GM12891 (cell line): ENCODE measurements around the gene CELA2B.

ENCODE experiments used
- PAX5 ChIP-seq: IDR thresholded peaks from 2 replicates; pipeline ENCODE4 v1.6.1; 2011; ENCODE audit warnings: low read length, moderate library complexity, mild to moderate bottlenecking; ENCODE audit not compliant: insufficient read depth, severe bottlenecking
- POLR2A ChIP-seq: IDR thresholded peaks from 2 replicates; pipeline ENCODE4 v1.6.1; 2011; ENCODE audit warnings: low read depth, low read length, control low read depth
- POLR2AphosphoS5 ChIP-seq: IDR thresholded peaks from 2 replicates; pipeline ENCODE4 v1.6.1; 2011; ENCODE audit warnings: low read depth, low read length, control low read depth
- POU2F2 ChIP-seq: IDR thresholded peaks from 2 replicates; pipeline ENCODE4 v1.6.1; 2011; ENCODE audit warnings: low read depth, mild to moderate bottlenecking, control low read depth, low read length, moderate library complexity
- SPI1 ChIP-seq: IDR thresholded peaks from 2 replicates; pipeline ENCODE4 v1.6.1; 2011; ENCODE audit warnings: low read depth, low read length, control low read depth
- TAF1 ChIP-seq: IDR thresholded peaks from 2 replicates; pipeline ENCODE4 v1.6.1; 2011; ENCODE audit warnings: low read depth, low read length, control low read depth

DNA sequence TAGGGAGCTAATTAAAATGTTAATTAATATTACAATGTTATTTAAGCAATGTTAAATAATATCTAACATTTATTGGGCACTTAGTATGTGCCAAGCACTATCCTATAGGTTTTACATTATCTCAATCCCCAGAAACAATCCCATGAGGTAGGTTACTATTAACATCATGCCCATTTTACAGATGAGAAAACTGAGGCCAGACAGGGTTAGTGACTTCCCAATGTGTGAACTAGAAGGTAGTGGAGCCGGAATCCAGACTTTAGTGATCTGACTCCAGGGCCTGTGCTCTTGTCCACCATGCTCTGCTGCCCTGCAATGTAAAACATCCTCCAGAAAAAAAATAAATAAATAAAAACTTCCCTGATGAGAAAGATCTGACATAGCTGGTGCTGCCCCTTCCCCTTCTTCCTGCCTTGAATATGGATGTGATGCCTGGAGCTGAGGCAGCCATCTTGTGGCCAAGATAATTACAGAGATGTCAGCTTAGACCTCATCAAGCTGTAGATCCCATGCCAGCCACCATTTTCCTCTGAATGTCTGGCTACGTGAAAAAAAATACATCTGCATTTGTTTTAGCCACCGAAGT, 26.9 kb upstream of the CELA2B start:
- no peak for TF ChIP-seq TAF1
- no peak for TF ChIP-seq POLR2A
- TF ChIP-seq POLR2AphosphoS5: no peak
- TF ChIP-seq SPI1: no peak
- no peak for TF ChIP-seq POU2F2
- no peak for TF ChIP-seq PAX5
